ENCODE measurements around the gene PHPT1.
"Not testable (repeated sequence)": the region's sequence is repeated elsewhere in the genome, so short reads cannot be mapped to it uniquely, and the experiment has no call there.

Gene PHPT1

GRCh38 chr9:136837856-136838277, 11.3 kb upstream of the PHPT1 start:
- not testable (repeated sequence) for DNase-seq

- DNase-seq: no peak
Observed at GRCh38 chr9:136838314-136839228, 10.6 kb upstream of the PHPT1 start.

GRCh38 chr9:136839229-136840139, 9.7 kb upstream of the PHPT1 start:
- no peak for DNase-seq

GRCh38 chr9:136840140-136840876, 8.9 kb upstream of the PHPT1 start:
- DNase-seq: no peak

GRCh38 chr9:136840877-136841645, 8.1 kb upstream of the PHPT1 start:
- peak; percentile 29 for DNase-seq

GRCh38 chr9:136841646-136842379, 7.4 kb upstream of the PHPT1 start:
- not testable (repeated sequence) for DNase-seq

- peak; percentile 74 for DNase-seq
Observed at GRCh38 chr9:136842380-136842948, 6.7 kb upstream of the PHPT1 start, which contains the start of gene AJM1. AJM1 (plus strand) TSS chr9:136842478; CDS start chr9:136844415, 1,937 bp downstream.

GRCh38 chr9:136843159-136843800, 5.9 kb upstream of the PHPT1 start:
- not testable (repeated sequence) for DNase-seq

GRCh38 chr9:136843801-136844740, 5.1 kb upstream of the PHPT1 start:
- not testable (repeated sequence) for DNase-seq

- DNase-seq: no peak
Observed at GRCh38 chr9:136844761-136845464, 4.3 kb upstream of the PHPT1 start.

- no peak for DNase-seq
Observed at GRCh38 chr9:136845465-136846260, 3.5 kb upstream of the PHPT1 start.

GRCh38 chr9:136846376-136847087, 2.7 kb upstream of the PHPT1 start:
- no peak for DNase-seq

GRCh38 chr9:136847088-136847825, 2.0 kb upstream of the PHPT1 start:
- DNase-seq: peak; percentile 35

- peak; percentile 85 for DNase-seq
Observed at GRCh38 chr9:136847826-136848392, 1.3 kb upstream of the PHPT1 start.

- DNase-seq: peak; percentile 36
Observed at GRCh38 chr9:136848393-136849037, 694 bp upstream of the PHPT1 start.
